Measurements from ENCODE around the gene GGT5. TPM values are rescaled to one million over a fixed set of nuclear protein-coding genes. Genes with fewer than 3 reads are reported as not detected.
"Not testable (repeated sequence)": the region's sequence is repeated elsewhere in the genome, so short reads cannot be mapped to it uniquely, and the experiment has no call there.

Gene GGT5
- total RNA-seq, 4 donors from 2014 or later: 8.9 to 25.2 (median 12.3) TPM

DNA sequence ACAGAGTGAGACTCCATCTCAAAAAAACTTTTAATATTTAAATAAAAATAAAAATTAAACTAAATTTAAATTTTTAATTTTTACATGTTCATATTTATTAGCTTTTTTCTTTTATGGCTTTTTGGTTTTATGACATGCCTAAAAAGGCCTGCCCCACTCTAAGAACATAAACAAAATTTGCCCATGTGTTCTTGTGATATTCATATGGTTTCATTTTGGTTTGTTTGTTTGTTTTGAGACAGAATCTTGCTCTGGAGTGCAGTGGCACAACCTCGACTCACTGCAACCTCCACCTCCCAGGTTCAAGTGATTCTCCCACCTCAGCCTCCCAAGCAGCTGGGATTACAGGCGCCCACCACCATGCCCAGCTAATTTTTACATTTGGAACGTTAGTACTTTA, 35.9 kb downstream of the GGT5 start:
- H3K27me3 ChIP-seq: no peaks in the 10 kb centered on the region
- no peaks in the 10 kb centered on the region for H3K36me3 ChIP-seq
- H3K4me1 ChIP-seq: peaks cover 0 to 15% (median 4%) of the 10 kb centered on the region in 4 donors
- H3K9me3 ChIP-seq: no peaks in the 10 kb centered on the region
- H3K4me3 ChIP-seq: no peak overlapping the region
- peak overlapping the region in 1 of 4 donors; percentile 74 for H3K27ac ChIP-seq
- DNase-seq: no peak
- TF ChIP-seq POLR2A (IDR thresholded peaks at IDR 0.05): no peak
- TF ChIP-seq, protein P1, sequence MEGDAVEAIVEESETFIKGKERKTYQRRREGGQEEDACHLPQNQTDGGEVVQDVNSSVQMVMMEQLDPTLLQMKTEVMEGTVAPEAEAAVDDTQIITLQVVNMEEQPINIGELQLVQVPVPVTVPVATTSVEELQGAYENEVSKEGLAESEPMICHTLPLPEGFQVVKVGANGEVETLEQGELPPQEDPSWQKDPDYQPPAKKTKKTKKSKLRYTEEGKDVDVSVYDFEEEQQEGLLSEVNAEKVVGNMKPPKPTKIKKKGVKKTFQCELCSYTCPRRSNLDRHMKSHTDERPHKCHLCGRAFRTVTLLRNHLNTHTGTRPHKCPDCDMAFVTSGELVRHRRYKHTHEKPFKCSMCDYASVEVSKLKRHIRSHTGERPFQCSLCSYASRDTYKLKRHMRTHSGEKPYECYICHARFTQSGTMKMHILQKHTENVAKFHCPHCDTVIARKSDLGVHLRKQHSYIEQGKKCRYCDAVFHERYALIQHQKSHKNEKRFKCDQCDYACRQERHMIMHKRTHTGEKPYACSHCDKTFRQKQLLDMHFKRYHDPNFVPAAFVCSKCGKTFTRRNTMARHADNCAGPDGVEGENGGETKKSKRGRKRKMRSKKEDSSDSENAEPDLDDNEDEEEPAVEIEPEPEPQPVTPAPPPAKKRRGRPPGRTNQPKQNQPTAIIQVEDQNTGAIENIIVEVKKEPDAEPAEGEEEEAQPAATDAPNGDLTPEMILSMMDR (IDR thresholded peaks at IDR 0.05): no peak

DNA sequence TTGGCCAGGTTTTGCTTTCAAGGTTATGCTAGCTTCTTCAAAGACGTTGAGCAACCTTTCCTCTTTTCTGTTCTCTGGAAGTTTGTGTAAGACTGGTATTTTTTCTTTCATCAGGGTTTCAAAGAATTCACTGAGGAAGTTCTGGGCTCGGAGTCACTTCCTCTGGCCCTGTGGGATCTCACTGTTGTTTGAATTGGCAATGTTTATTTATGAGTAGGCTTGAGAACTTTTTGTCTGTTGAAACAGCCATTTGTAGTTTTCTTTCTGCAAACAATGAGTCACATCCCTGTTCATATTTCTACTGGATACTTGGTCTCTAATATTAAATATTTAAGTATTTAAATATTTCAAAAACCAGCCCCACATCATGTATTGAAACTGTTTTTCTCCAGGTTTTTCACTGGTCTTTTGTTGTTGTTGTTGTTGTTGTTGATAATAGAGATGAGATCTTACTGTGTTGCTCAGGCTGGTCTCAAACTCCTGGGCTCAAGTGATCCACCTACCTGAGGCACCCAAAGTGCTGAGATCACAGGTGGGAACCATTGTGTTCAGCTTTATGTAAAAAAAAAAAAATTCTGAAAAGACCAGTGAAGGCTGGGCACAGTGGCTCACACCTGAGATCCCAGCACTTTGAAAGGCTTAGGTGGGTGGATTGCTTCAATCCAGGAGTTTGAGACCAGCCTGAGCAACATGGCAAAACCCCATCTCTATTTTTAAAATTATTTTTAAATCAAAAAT, 36.7 kb downstream of the GGT5 start:
- Histone ChIP-seq H3K4me3 (no peak overlapping the region), H3K4me1 (peaks cover 0 to 15% (median 4%) of the 10 kb centered on the region in 4 donors), H3K36me3 (no peaks in the 10 kb centered on the region), H3K27ac (peak overlapping the region in 3 of 4 donors; percentile 38 to 74 (median 63)), H3K27me3 (no peaks in the 10 kb centered on the region), H3K9me3 (no peaks in the 10 kb centered on the region)
- DNase-seq: no peak
- TF ChIP-seq POLR2A (IDR thresholded peaks at IDR 0.05): no peak
- TF ChIP-seq, protein P1 (IDR thresholded peaks at IDR 0.05): no peak

DNA sequence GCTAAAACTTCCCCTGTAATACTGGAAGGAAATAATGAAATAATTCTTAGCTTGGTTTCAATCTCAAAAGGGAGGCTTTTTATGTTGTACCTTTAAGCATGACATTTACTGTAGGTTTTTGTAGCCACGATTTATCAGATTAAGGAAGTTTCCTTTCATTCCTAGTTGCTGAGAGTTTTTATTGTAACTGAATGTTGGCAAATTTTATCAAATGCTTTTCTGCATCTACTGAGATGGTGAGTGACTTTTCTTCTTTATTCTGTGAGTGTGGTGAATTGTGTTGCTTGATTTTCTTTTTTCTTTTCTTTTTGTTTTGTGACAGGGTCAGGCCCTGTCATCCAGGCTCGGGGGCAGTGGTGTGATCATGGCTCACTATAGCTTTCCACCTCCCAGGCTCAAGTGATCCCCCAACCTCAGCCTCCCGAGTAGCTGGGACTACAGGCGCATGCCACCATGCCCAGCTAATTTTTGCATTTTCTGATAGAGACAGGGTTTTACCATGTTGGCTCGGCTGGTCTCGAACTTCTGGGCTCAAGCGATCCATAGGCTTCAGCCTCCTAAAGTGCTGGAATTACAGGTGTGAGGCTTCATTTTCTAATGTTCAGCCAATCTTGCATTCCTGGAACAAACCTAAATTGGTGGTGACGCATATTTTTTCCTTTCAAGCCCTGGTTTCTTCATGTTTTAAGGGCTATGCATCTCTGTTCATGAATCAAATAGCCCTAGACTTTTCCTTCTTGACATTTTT, 37.4 kb downstream of the GGT5 start:
- Histone ChIP-seq H3K4me1 (peaks cover 0 to 15% (median 4%) of the 10 kb centered on the region in 4 donors), H3K9me3 (no peaks in the 10 kb centered on the region), H3K36me3 (no peaks in the 10 kb centered on the region), H3K27me3 (no peaks in the 10 kb centered on the region), H3K4me3 (no peak overlapping the region), H3K27ac (peak overlapping the region in 3 of 4 donors; percentile 50 to 74 (median 63))
- DNase-seq: no peak
- TF ChIP-seq POLR2A (IDR thresholded peaks at IDR 0.05): no peak
- TF ChIP-seq, protein P1 (IDR thresholded peaks at IDR 0.05): no peak

DNA sequence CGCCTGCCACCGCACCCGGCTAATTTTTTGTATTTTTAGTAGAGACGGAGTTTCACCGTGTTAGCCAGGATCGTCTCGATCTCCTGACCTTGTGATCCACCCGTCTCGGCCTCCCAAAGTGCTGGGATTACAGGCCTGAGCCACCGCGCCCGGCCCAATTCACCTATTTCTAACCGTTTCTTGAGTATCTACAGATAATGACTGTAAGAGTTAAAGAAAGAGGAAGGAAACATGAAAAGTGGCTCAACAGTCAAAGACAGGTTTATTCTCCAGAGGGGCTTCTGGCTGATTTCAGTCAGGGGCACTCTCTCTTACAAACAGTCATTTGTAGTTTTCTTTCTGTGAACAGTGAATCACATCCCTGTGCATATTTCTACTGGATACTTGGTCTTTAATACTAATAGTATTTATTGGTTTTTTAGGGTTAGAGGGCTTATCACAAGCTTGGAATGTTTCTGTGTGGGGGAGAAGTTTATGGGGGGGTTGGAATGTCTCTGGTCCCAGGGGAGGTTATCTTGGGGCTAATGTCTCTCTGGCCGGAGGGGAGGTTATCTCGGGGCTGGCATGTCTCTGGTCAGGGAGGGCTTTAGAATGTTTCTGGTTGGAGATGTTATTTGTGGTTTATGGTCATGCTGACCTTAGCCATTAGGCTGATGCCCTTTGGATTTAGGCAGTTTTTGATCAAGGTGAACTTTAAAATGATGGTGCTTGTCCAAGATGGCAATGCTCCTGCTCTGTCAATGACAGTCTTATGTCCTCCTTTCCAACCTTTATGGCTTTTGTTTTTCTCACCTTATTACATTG, 38.2 kb downstream of the GGT5 start:
- H3K4me3 ChIP-seq, DNase-seq, H3K27me3 ChIP-seq, H3K9me3 ChIP-seq, H3K36me3 ChIP-seq: not testable (repeated sequence)
- H3K27ac ChIP-seq: peak overlapping the region in 3 of 4 donors; percentile 39 to 74 (median 63)
- peaks cover 0 to 15% (median 4%) of the 10 kb centered on the region in 4 donors for H3K4me1 ChIP-seq

DNA sequence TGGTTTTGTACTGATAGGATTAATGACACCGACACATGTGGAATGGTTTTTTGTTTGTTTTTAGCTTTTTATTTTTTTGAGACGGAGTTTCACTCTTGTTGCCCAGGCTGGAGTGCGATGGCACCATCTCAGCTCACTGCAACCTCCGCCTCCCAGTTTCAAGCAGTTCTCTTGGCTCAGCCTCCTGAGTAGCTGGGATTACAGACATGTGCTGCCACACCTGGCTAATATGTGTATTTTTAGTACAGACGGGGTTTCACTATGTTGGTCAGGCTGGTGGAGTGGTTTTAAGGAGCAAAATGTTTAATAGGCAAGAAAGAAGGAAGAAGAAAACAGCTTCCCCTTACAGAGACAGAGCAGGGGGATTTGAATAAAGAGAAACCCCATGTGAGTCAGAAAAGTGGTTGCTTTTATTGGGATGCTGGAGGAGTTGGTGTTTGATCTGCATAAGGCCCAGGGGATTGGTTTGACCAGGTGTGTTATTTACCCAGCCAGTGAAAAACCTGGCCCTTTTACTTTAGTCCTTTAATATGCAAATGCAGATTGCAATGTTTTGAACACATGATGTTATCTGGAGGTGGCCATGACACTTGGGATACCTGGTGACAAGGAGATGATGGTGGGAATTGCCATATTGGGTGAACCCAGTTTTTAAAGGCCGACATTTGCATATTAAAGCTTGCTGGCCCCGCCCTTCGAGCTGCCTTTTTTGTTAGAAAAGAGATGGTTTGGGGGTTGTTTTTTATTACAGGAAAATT, 39.3 kb downstream of the GGT5 start:
- Histone ChIP-seq H3K9me3 (no peaks in the 10 kb centered on the region), H3K27ac (no peak overlapping the region), H3K27me3 (no peaks in the 10 kb centered on the region), H3K4me3 (no peak overlapping the region), H3K36me3 (no peaks in the 10 kb centered on the region), H3K4me1 (peaks cover 0 to 15% (median 4%) of the 10 kb centered on the region in 4 donors)
- no peak for DNase-seq
- TF ChIP-seq, protein P1 (IDR thresholded peaks at IDR 0.05): peak in 1 of 6 experiments; percentile 12
- no peak for TF ChIP-seq POLR2A (IDR thresholded peaks at IDR 0.05)

DNA sequence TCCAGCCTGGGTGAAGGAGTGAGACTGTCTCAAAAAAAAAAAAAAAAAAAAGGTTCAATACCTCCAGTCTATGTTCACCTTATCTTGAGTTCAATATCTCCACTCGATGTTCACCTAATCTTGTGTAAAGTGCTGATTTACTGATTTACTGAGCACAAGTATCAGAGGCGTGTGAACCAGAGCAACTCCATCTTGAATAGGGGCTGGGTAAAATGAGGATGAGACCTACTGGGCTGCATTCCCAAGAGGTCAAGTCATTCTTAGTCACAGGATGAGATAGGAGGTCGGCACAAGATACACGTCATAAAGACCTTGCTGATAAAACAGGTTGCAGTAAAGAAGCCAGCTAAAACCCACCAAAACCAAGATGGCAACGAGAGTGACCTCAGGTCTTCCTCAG, 41.0 kb downstream of the GGT5 start:
- not testable (repeated sequence) for H3K27ac ChIP-seq, H3K27me3 ChIP-seq, H3K36me3 ChIP-seq, DNase-seq, H3K4me3 ChIP-seq, H3K9me3 ChIP-seq
- H3K4me1 ChIP-seq: peaks cover 0 to 15% (median 4%) of the 10 kb centered on the region in 4 donors
